GM23338 (cell line): ENCODE results near the gene CTXN1. TPM values are rescaled to one million over a fixed set of nuclear protein-coding genes. Genes with fewer than 3 reads are reported as not detected.

Experiments used
- ATAC-seq: fragments of 200-7000 bp; cut with Tn5 transposase; 3 replicates; pipeline ENCODE4 v1.9.1; 2020
- DNase-seq: peaks from one replicate; pipeline ENCODE4 v3.0.0-alpha.2; 2015; ENCODE audit warnings: low spot score
- H2AFZ ChIP-seq: fragments of 200-600 bp; sonication (generic); 2 replicates; pipeline ENCODE4 v1.8.0; 2016; ENCODE audit warnings: antibody characterized with exemption, mild to moderate bottlenecking, moderate library complexity
- H3F3A ChIP-seq: fragments of 200-600 bp; sonication (generic); replicated peaks from 2 replicates; pipeline ENCODE4 v1.8.0; 2017; ENCODE audit warnings: antibody characterized with exemption, mixed run types, low read depth
- H3K27ac ChIP-seq: fragments of 200-600 bp; sonication (generic); 2 replicates; pipeline ENCODE4 v1.6.1; 2016; ENCODE audit warnings: low read depth
- H3K27me3 ChIP-seq: fragments of 200-600 bp; sonication (generic); 2 replicates; pipeline ENCODE4 v1.8.0; 2016; ENCODE audit warnings: mild to moderate bottlenecking, mixed run types, moderate library complexity; ENCODE audit not compliant: insufficient read depth
- H3K36me3 ChIP-seq: fragments of 200-600 bp; sonication (generic); 2 replicates; pipeline ENCODE4 v1.8.0; 2016; ENCODE audit warnings: mild to moderate bottlenecking; ENCODE audit not compliant: insufficient read depth
- H3K4me1 ChIP-seq: fragments of 200-600 bp; sonication (generic); 2 replicates; pipeline ENCODE4 v1.8.0; 2016; ENCODE audit warnings: mild to moderate bottlenecking, moderate library complexity; ENCODE audit not compliant: insufficient read depth
- H3K4me2 ChIP-seq: fragments of 200-600 bp; sonication (generic); 2 replicates; pipeline ENCODE4 v1.7.1; 2017; ENCODE audit warnings: mixed run types
- H3K4me3 ChIP-seq: fragments of 200-600 bp; sonication (generic); 2 replicates; pipeline ENCODE4 v1.6.1; 2016; ENCODE audit warnings: mixed run types
- H3K79me2 ChIP-seq: fragments of 200-600 bp; sonication (generic); replicated peaks from 2 replicates; pipeline ENCODE4 v1.8.0; 2017; ENCODE audit warnings: mild to moderate bottlenecking; ENCODE audit not compliant: insufficient read depth
- H3K9me2 ChIP-seq: fragments of 200-600 bp; sonication (generic); 2 replicates; pipeline ENCODE4 v1.8.0; 2017; ENCODE audit not compliant: insufficient read depth
- H4K20me1 ChIP-seq: fragments of 200-600 bp; sonication (generic); replicated peaks from 2 replicates; pipeline ENCODE4 v1.8.0; 2017; ENCODE audit warnings: mild to moderate bottlenecking; ENCODE audit not compliant: insufficient read depth
- H3K27ac Mint-ChIP-seq: 2 replicates; pipeline ENCODE4 v1.8.0; 2020; ENCODE audit warnings: inconsistent platforms, mild to moderate bottlenecking, moderate library complexity, mixed read lengths
- H3K27me3 Mint-ChIP-seq: 3 replicates; pipeline ENCODE4 v1.8.0; 2022; ENCODE audit warnings: low read depth, mild to moderate bottlenecking, moderate library complexity, mixed read lengths, inconsistent platforms; ENCODE audit not compliant: insufficient read depth, poor library complexity
- H3K36me3 Mint-ChIP-seq: 3 replicates; pipeline ENCODE4 v1.8.0; 2021; ENCODE audit warnings: low read depth, mild to moderate bottlenecking, inconsistent platforms, moderate library complexity, mixed read lengths
- H3K4me1 Mint-ChIP-seq: 3 replicates; pipeline ENCODE4 v1.8.0; 2020; ENCODE audit warnings: mild to moderate bottlenecking, inconsistent platforms, mixed read lengths
- H3K4me3 Mint-ChIP-seq: 3 replicates; pipeline ENCODE4 v1.8.0; 2021; ENCODE audit warnings: moderate library complexity, mild to moderate bottlenecking, inconsistent platforms, mixed read lengths
- H3K9me3 Mint-ChIP-seq: 3 replicates; pipeline ENCODE4 v1.8.0; 2020; ENCODE audit warnings: moderate library complexity, mild to moderate bottlenecking, inconsistent platforms, mixed read lengths
- CREB1 ChIP-seq: fragments of 250-450 bp; sonication (Bioruptor Pico); IDR thresholded peaks from 2 replicates; pipeline ENCODE4 v1.5.0; 2020; ENCODE audit warnings: low read depth, mild to moderate bottlenecking, moderate library complexity
- EZH2 ChIP-seq: fragments of 200-600 bp; sonication (generic); IDR thresholded peaks from one replicate; pipeline ENCODE4 v1.8.0; 2017; ENCODE audit warnings: antibody characterized with exemption, mild to moderate bottlenecking, low read depth; ENCODE audit not compliant: unreplicated experiment
- EZH2phosphoT487 ChIP-seq: fragments of 200-600 bp; sonication (generic); IDR thresholded peaks from one replicate; pipeline ENCODE4 v1.8.1; 2018; ENCODE audit warnings: antibody characterized with exemption; ENCODE audit not compliant: unreplicated experiment
- JUNB ChIP-seq: IDR thresholded peaks from one replicate; pipeline ENCODE4 v1.6.1; 2016; ENCODE audit warnings: antibody characterized with exemption; ENCODE audit not compliant: unreplicated experiment
- NANOG ChIP-seq: IDR thresholded peaks from 2 replicates; pipeline ENCODE4 v1.6.1; 2016; ENCODE audit warnings: antibody characterized with exemption, borderline replicate concordance
- POLR2AphosphoS5 ChIP-seq: IDR thresholded peaks from 2 replicates; pipeline ENCODE4 v1.6.1; 2016; ENCODE audit warnings: antibody characterized with exemption, low read depth
- REST ChIP-seq: IDR thresholded peaks from one replicate; pipeline ENCODE4 v1.6.1; 2018; ENCODE audit warnings: antibody characterized with exemption; ENCODE audit not compliant: unreplicated experiment
- STAT1 ChIP-seq: IDR thresholded peaks from one replicate; pipeline ENCODE4 v1.6.1; 2016; ENCODE audit warnings: antibody characterized with exemption; ENCODE audit not compliant: unreplicated experiment
- ZNF114 ChIP-seq: fragments of 250-450 bp; sonication (Bioruptor Pico); IDR thresholded peaks from 2 replicates; pipeline ENCODE4 v1.5.0; 2020; ENCODE audit warnings: mild to moderate bottlenecking, moderate library complexity
- ZNF331 ChIP-seq: fragments of 250-450 bp; sonication (Bioruptor Pico); IDR thresholded peaks from 2 replicates; pipeline ENCODE4 v1.5.0; 2020; ENCODE audit warnings: low read depth, mild to moderate bottlenecking, moderate library complexity
- ZNF462 ChIP-seq: fragments of 250-450 bp; sonication (Bioruptor Pico); IDR thresholded peaks from 2 replicates; pipeline ENCODE4 v1.5.0; 2020; ENCODE audit warnings: mild to moderate bottlenecking, moderate library complexity
- polyA plus RNA-seq: library from polyadenylated mRNA; unstranded; fragments of >200 nt; fragmentation: Nextera tagmentation; extraction: Ambion mirVana; gene quantifications from 2 replicates; pipeline ENCODE4 v1.2.1, GENCODE V29; 2016
- total RNA-seq: library from RNA; depleted of rRNA; stranded (reverse); fragments of >200 nt; shearing (Covaris generic); gene quantifications from 2 replicates; pipeline ENCODE4 v1.2.3, GENCODE V29; 2014
- TF ChIP-seq, protein P1 (sequence below): IDR thresholded peaks from 2 replicates; pipeline ENCODE4 v1.6.1; 2016; ENCODE audit warnings: antibody characterized with exemption
- TF ChIP-seq, protein P2 (sequence below), 2 experiments: fragments of 200-600 bp in 1 of 2; sonication (generic) in 1 of 2; conservative IDR thresholded peaks; 2 replicates each; pipeline versions ENCODE4 v1.5.1 to v1.6.1; 2016 to 2017; ENCODE audit warnings: antibody characterized with exemption in 2 of 2, low read depth in 2 of 2, mild to moderate bottlenecking in 2 of 2, moderate library complexity in 1 of 2

Gene CTXN1
- total and polyA plus RNA-seq, 2 experiments from 2014 or later = 22.5 to 52.4 TPM

- Mint-ChIP-seq H3K4me3 (no peak overlapping the region), H3K36me3 (peaks cover 17% of the 10 kb centered on the region; the same call in 2 of the 3 replicates)
These were observed 24.6 kb downstream of the CTXN1 start for GRCh38 chr19:7901337-7901736.

More at GRCh38 chr19:7901337-7901736, 24.6 kb downstream of the CTXN1 start:
- no peak overlapping the region for H3K27ac ChIP-seq
- DNase-seq (no peak), ATAC-seq (no peak)
- Mint-ChIP-seq H3K27ac (no peak overlapping the region), H3K4me1 (peaks cover 19% of the 10 kb centered on the region), H3K27me3 (peaks cover 24% of the 10 kb centered on the region), H3K9me3 (peaks cover 6% of the 10 kb centered on the region; the same call in 1 of the 3 replicates)
- no peak overlapping the region for H3K4me2 ChIP-seq
- no peak overlapping the region for H3K4me3 ChIP-seq
- TF ChIP-seq, protein P1, sequence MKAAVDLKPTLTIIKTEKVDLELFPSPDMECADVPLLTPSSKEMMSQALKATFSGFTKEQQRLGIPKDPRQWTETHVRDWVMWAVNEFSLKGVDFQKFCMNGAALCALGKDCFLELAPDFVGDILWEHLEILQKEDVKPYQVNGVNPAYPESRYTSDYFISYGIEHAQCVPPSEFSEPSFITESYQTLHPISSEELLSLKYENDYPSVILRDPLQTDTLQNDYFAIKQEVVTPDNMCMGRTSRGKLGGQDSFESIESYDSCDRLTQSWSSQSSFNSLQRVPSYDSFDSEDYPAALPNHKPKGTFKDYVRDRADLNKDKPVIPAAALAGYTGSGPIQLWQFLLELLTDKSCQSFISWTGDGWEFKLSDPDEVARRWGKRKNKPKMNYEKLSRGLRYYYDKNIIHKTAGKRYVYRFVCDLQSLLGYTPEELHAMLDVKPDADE = no peak
- no peak for TF ChIP-seq EZH2phosphoT487
- TF ChIP-seq STAT1 = no peak
- TF ChIP-seq POLR2AphosphoS5 = no peak
- no peak for TF ChIP-seq NANOG
- TF ChIP-seq ZNF114 (CRISPR knock-in tag) = no peak
- no peak for TF ChIP-seq ZNF331 (CRISPR knock-in tag)
- TF ChIP-seq JUNB = no peak
- no peak for TF ChIP-seq ZNF462
- TF ChIP-seq CREB1 = no peak
- TF ChIP-seq, protein P2, sequence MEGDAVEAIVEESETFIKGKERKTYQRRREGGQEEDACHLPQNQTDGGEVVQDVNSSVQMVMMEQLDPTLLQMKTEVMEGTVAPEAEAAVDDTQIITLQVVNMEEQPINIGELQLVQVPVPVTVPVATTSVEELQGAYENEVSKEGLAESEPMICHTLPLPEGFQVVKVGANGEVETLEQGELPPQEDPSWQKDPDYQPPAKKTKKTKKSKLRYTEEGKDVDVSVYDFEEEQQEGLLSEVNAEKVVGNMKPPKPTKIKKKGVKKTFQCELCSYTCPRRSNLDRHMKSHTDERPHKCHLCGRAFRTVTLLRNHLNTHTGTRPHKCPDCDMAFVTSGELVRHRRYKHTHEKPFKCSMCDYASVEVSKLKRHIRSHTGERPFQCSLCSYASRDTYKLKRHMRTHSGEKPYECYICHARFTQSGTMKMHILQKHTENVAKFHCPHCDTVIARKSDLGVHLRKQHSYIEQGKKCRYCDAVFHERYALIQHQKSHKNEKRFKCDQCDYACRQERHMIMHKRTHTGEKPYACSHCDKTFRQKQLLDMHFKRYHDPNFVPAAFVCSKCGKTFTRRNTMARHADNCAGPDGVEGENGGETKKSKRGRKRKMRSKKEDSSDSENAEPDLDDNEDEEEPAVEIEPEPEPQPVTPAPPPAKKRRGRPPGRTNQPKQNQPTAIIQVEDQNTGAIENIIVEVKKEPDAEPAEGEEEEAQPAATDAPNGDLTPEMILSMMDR (conservative IDR thresholded peaks at IDR 0.05; ENCODE audit: low read depth in 2 of 2) = no peak
- TF ChIP-seq REST = no peak
- TF ChIP-seq EZH2 = no peak
- H3K4me1 ChIP-seq = peaks cover 11% of the 10 kb centered on the region
- H3F3A ChIP-seq = peaks cover 8% of the 10 kb centered on the region; the same call in 1 of the 2 replicates
- H3K79me2 ChIP-seq = peaks cover 20% of the 10 kb centered on the region
- no peaks in the 10 kb centered on the region for H3K9me2 ChIP-seq
- no peak overlapping the region for H2AFZ ChIP-seq
- no peaks in the 10 kb centered on the region; the same call in 1 of the 2 replicates for H4K20me1 ChIP-seq
- H3K36me3 ChIP-seq = no peaks in the 10 kb centered on the region; the same call in 1 of the 2 replicates
- H3K27me3 ChIP-seq = no peaks in the 10 kb centered on the region
